ENCODE measurements around the gene IFNLR1.

IFNLR1 gene

DNA sequence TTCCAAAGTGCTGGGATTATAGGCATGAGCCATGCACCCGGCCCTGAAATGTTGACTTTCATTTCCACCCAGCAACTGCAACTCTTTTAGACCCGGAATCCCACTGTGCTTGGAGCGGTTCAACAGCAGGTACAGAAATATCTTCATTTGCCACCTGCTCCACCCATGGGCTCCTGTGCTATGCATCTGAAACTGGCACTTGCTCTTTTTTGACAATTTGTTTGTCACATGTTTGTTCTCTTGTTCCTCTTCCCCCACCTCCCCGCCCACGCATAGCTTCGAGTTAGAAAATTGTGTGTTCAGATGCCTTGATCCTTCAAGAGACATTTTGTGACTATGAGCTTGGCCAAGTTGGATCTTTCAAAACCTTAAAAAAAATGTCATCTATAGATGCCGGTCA lies 2.4 kb upstream of the IFNLR1 start:
- H3K27me3 ChIP-seq (ENCODE audit: low read depth, low read length), result peaks cover 9% of the 10 kb centered on the region
- no peak overlapping the region for H3K27ac ChIP-seq (ENCODE audit: low read length)

DNA sequence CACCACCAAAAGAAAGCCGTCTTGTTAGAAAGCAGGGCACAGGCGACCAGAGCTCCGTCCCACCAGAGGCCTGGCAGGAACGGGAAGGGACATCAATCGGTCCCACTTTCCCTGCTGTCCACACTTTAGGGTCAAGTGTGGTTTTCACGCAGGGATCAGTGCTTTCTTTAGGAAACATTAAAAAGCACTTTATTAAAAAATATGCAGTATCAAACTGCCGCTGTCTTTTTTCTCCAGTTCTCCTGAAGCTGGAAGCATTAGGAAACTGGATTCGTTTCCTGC lies 437 bp downstream of the IFNLR1 start:
- Histone ChIP-seq H3K9me3 (ENCODE audit: control insufficient read depth in 1 of 2, low read length in 2 of 2) (no peaks in the 10 kb centered on the region), H3K36me3 (ENCODE audit: control insufficient read depth in 1 of 2, insufficient read depth in 2 of 2, low read length in 2 of 2) (no peaks in the 10 kb centered on the region), H3K27ac (ENCODE audit: low read length) (no peak overlapping the region), H3K27me3 (ENCODE audit: low read depth, low read length) (peaks cover 9% of the 10 kb centered on the region), H3K4me1 (ENCODE audit: control insufficient read depth in 1 of 2, insufficient read depth in 2 of 2, low read length in 2 of 2) (peaks cover 0 to 5% of the 10 kb centered on the region in 2 donors), H3K4me3 (ENCODE audit: low read depth in 1 of 2, low read length in 2 of 2) (peak overlapping the region; percentile 55 to 65)

More for the DNA sequence above, 2.4 kb upstream of the IFNLR1 start:
- H3K36me3 ChIP-seq (ENCODE audit: control insufficient read depth in 1 of 2, insufficient read depth in 2 of 2, low read length in 2 of 2), result no peaks in the 10 kb centered on the region
- no peaks in the 10 kb centered on the region for H3K9me3 ChIP-seq (ENCODE audit: control insufficient read depth in 1 of 2, low read length in 2 of 2)
- peaks cover 0 to 5% of the 10 kb centered on the region in 2 donors for H3K4me1 ChIP-seq (ENCODE audit: control insufficient read depth in 1 of 2, insufficient read depth in 2 of 2, low read length in 2 of 2)
- H3K4me3 ChIP-seq (ENCODE audit: low read depth in 1 of 2, low read length in 2 of 2), result no peak overlapping the region

DNA sequence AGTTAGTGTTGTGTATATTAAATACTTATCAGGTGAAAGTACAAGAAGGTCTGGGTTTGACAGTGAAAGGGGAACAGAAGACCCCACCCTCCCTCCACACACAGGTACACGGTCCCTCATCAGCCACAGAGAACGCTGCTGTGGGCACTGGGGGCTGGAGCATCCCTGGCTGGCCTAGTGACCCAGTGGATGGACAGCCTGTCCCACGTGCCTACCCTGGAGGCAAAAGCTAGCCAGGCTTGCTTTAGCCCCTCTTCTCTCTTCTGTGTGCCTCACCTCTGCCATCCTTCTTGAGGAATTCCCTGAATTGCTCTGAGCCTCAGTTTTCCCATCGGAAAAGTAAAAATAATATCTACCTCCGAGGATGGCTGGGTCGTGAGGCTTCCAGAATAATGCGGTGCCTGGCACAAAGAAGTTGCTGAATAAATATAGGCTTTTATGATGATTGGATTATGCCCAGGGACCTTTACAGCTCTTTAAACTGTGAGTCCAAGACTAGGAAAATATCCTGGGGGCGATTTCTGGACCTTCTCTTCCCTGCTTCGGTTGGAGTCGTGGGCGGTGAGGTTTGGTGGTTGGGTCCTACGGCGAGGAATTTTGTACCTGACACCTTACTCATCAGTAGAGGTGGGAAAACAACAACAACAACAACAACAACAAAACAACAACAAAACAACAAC lies 918 bp downstream of the IFNLR1 start:
- no peak overlapping the region for H3K27ac ChIP-seq (ENCODE audit: low read length)
- H3K27me3 ChIP-seq (ENCODE audit: low read depth, low read length), result peaks cover 9% of the 10 kb centered on the region
- peak overlapping the region in 1 of 2 donors; percentile 55 for H3K4me3 ChIP-seq (ENCODE audit: low read depth in 1 of 2, low read length in 2 of 2)
- H3K36me3 ChIP-seq (ENCODE audit: control insufficient read depth in 1 of 2, insufficient read depth in 2 of 2, low read length in 2 of 2), result no peaks in the 10 kb centered on the region
- no peaks in the 10 kb centered on the region for H3K9me3 ChIP-seq (ENCODE audit: control insufficient read depth in 1 of 2, low read length in 2 of 2)
- peaks cover 0 to 5% of the 10 kb centered on the region in 2 donors for H3K4me1 ChIP-seq (ENCODE audit: control insufficient read depth in 1 of 2, insufficient read depth in 2 of 2, low read length in 2 of 2)

DNA sequence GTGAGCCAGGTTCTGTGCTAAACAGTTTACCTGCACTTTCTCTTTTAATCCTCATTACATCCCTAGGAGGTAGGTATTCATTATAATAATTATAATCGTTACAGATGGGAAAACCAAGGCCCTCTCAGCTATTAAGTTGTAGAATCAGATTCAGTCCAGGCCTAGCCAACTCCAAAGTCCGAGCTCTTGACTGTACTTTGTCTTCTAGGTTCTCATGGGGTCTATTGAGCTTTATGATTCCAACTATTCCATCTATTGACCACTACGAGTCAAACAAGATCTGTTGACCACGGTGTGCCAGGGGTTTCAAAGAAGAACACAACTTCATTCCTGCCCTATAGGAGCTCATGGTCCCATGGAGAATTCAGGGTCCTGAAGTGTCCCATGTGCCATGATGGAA lies 2.0 kb downstream of the IFNLR1 start:
- Histone ChIP-seq H3K9me3 (ENCODE audit: control insufficient read depth in 1 of 2, low read length in 2 of 2) (no peaks in the 10 kb centered on the region), H3K4me3 (ENCODE audit: low read depth in 1 of 2, low read length in 2 of 2) (no peak overlapping the region), H3K4me1 (ENCODE audit: control insufficient read depth in 1 of 2, insufficient read depth in 2 of 2, low read length in 2 of 2) (peaks cover 0 to 5% of the 10 kb centered on the region in 2 donors), H3K27ac (ENCODE audit: low read length) (no peak overlapping the region), H3K36me3 (ENCODE audit: control insufficient read depth in 1 of 2, insufficient read depth in 2 of 2, low read length in 2 of 2) (no peaks in the 10 kb centered on the region), H3K27me3 (ENCODE audit: low read depth, low read length) (peaks cover 9% of the 10 kb centered on the region)

DNA sequence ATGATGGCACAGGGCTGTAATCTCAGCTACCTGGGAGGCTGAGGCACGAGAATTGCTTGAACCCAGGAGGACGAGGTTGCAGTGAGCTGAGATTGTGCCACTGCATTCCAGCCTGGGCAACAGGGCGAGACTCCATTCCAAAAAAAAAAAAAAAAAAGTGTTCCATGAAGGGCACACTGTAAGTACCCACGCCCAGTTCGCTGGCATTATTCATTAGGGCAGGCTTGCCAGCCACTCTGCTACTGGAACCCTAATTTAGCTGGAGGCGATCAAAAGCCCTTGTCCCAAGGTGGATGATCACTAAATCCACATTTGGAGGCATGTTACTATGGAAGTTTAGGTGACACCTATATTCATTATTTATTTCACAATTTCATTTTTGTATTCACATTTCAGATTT lies 5.0 kb downstream of the IFNLR1 start:
- H3K36me3 ChIP-seq (ENCODE audit: control insufficient read depth in 1 of 2, insufficient read depth in 2 of 2, low read length in 2 of 2), result no peaks in the 10 kb centered on the region
- H3K4me1 ChIP-seq (ENCODE audit: control insufficient read depth in 1 of 2, insufficient read depth in 2 of 2, low read length in 2 of 2), result no peaks in the 10 kb centered on the region
- no peak overlapping the region for H3K4me3 ChIP-seq (ENCODE audit: low read depth in 1 of 2, low read length in 2 of 2)
- no peaks in the 10 kb centered on the region for H3K9me3 ChIP-seq (ENCODE audit: control insufficient read depth in 1 of 2, low read length in 2 of 2)
- peaks cover 5% of the 10 kb centered on the region for H3K27me3 ChIP-seq (ENCODE audit: low read depth, low read length)
- no peak overlapping the region for H3K27ac ChIP-seq (ENCODE audit: low read length)

DNA sequence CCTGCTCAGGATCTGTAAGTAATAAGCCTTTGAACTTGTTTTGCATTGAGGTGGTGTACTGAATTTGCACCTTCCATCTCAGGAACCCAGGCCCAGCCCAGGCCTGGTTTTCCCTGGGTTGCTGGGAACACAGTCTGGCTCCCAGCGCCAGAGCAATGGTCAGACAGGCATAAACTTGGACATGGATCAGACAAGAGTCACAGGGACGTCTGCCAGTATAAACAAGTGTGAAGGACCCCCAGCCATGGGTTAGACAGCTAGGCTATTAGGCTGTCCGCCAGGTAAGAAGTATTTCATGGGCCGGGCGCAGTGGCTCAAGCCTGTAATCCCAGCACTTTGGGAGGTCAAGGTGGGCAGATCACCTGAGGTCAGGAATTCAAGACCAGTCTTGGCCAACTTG lies 5.5 kb downstream of the IFNLR1 start:
- Histone ChIP-seq H3K4me1 (ENCODE audit: control insufficient read depth in 1 of 2, insufficient read depth in 2 of 2, low read length in 2 of 2) (no peaks in the 10 kb centered on the region), H3K27me3 (ENCODE audit: low read depth, low read length) (peaks cover 1% of the 10 kb centered on the region), H3K9me3 (ENCODE audit: control insufficient read depth in 1 of 2, low read length in 2 of 2) (no peaks in the 10 kb centered on the region), H3K27ac (ENCODE audit: low read length) (no peak overlapping the region), H3K36me3 (ENCODE audit: control insufficient read depth in 1 of 2, insufficient read depth in 2 of 2, low read length in 2 of 2) (no peaks in the 10 kb centered on the region), H3K4me3 (ENCODE audit: low read depth in 1 of 2, low read length in 2 of 2) (no peak overlapping the region)

DNA sequence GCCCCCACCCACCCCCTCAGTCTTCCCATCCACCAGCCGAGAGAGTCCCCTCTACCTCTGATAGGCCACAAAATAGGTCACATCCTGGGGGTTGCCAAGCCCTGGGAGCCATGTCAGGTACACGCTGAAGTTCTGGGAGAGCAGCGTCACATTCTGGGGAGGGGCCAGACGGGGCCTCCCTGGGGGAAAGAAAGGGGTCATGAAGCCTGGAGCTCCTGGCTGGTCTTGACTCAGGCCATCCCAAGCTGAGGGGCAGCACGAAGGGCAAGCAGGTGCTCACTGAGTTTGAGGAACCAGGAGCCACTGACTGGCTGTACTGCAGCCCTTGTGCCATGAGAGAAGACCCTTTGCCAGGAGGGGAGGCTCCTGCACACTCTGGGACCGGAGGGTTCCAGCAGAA lies 6.4 kb downstream of the IFNLR1 start:
- no peaks in the 10 kb centered on the region for H3K9me3 ChIP-seq (ENCODE audit: control insufficient read depth in 1 of 2, low read length in 2 of 2)
- H3K36me3 ChIP-seq (ENCODE audit: control insufficient read depth in 1 of 2, insufficient read depth in 2 of 2, low read length in 2 of 2), result no peaks in the 10 kb centered on the region
- H3K4me1 ChIP-seq (ENCODE audit: control insufficient read depth in 1 of 2, insufficient read depth in 2 of 2, low read length in 2 of 2), result no peaks in the 10 kb centered on the region
- H3K27ac ChIP-seq (ENCODE audit: low read length), result no peak overlapping the region
- no peaks in the 10 kb centered on the region for H3K27me3 ChIP-seq (ENCODE audit: low read depth, low read length)
- no peak overlapping the region for H3K4me3 ChIP-seq (ENCODE audit: low read depth in 1 of 2, low read length in 2 of 2)

DNA sequence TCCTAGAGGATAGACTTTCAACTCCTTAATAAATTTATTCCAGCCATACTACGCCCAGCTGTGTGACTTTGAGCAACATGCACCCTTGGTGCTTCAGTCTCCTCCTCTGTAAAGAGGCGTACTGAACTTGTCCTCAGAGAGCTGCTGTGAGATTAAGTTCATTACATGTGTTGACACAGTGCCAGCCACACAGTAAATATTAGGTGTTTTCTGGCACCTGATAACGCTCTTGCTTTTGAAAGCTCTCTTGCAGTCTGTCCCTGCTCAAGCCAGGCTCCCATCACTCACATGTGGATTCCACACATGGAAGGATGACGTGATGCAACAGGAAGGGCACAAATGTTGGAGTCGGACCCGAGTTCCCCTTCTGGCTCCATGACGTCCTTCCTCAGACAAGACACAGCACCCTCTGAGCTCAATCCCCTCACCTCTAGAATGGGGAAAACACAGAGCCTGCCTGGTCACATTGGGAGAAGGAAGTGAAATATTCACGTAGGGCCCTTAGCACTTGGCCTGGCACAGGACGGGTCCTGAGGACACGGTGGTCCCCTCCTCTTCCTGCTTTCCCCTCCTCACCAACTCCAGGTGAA lies 7.7 kb downstream of the IFNLR1 start:
- Histone ChIP-seq H3K27ac (ENCODE audit: low read length) (no peak overlapping the region), H3K27me3 (ENCODE audit: low read depth, low read length) (no peaks in the 10 kb centered on the region), H3K9me3 (ENCODE audit: control insufficient read depth in 1 of 2, low read length in 2 of 2) (no peaks in the 10 kb centered on the region), H3K4me1 (ENCODE audit: control insufficient read depth in 1 of 2, insufficient read depth in 2 of 2, low read length in 2 of 2) (no peaks in the 10 kb centered on the region), H3K4me3 (ENCODE audit: low read depth in 1 of 2, low read length in 2 of 2) (no peak overlapping the region), H3K36me3 (ENCODE audit: control insufficient read depth in 1 of 2, insufficient read depth in 2 of 2, low read length in 2 of 2) (no peaks in the 10 kb centered on the region)

DNA sequence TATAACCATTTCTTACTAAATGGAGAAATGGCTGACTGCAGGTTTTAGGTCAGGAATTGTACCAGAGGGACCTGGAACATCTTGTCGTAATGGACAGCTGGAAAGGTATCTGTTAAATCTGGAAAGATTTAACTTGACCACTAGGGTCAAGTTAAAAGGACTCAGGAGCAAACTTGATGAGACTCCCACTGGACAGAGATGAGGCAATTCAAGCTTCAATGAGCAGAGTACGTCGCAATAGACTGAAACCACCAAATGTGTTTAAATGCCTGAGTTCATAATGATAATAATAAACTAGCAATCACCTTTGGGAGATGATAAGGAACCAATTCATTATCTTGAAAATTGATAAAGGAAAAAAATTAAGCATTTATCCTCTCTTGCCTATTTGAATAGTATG lies 8.7 kb downstream of the IFNLR1 start:
- Histone ChIP-seq H3K9me3 (ENCODE audit: control insufficient read depth in 1 of 2, low read length in 2 of 2) (no peaks in the 10 kb centered on the region), H3K4me3 (ENCODE audit: low read depth in 1 of 2, low read length in 2 of 2) (no peak overlapping the region), H3K27me3 (ENCODE audit: low read depth, low read length) (no peaks in the 10 kb centered on the region), H3K27ac (ENCODE audit: low read length) (no peak overlapping the region), H3K4me1 (ENCODE audit: control insufficient read depth in 1 of 2, insufficient read depth in 2 of 2, low read length in 2 of 2) (no peaks in the 10 kb centered on the region), H3K36me3 (ENCODE audit: control insufficient read depth in 1 of 2, insufficient read depth in 2 of 2, low read length in 2 of 2) (no peaks in the 10 kb centered on the region)

DNA sequence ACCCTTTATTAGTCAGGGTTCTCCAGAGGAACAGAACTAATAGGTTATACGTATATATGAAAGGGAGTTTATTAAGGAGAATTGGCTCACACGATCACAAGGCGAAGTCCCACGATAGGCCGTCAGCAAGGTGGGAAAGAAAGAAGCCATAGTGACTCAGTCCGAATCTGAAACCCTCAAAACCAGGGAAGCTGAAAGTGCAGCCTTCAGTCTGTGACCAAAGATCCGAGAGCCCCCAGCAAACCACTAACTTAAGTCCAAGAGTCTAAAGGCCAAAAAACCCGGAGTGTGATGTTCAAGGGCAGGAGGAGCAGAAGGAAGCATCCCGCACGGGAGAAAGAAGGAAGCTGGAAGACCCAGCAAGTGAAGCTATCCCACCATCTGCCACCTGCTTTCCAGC lies 9.9 kb downstream of the IFNLR1 start:
- Histone ChIP-seq H3K4me3 (ENCODE audit: low read depth in 1 of 2, low read length in 2 of 2) (no peak overlapping the region), H3K27me3 (ENCODE audit: low read depth, low read length) (no peaks in the 10 kb centered on the region), H3K27ac (ENCODE audit: low read length) (no peak overlapping the region), H3K9me3 (ENCODE audit: control insufficient read depth in 1 of 2, low read length in 2 of 2) (no peaks in the 10 kb centered on the region), H3K36me3 (ENCODE audit: control insufficient read depth in 1 of 2, insufficient read depth in 2 of 2, low read length in 2 of 2) (no peaks in the 10 kb centered on the region), H3K4me1 (ENCODE audit: control insufficient read depth in 1 of 2, insufficient read depth in 2 of 2, low read length in 2 of 2) (no peaks in the 10 kb centered on the region)

DNA sequence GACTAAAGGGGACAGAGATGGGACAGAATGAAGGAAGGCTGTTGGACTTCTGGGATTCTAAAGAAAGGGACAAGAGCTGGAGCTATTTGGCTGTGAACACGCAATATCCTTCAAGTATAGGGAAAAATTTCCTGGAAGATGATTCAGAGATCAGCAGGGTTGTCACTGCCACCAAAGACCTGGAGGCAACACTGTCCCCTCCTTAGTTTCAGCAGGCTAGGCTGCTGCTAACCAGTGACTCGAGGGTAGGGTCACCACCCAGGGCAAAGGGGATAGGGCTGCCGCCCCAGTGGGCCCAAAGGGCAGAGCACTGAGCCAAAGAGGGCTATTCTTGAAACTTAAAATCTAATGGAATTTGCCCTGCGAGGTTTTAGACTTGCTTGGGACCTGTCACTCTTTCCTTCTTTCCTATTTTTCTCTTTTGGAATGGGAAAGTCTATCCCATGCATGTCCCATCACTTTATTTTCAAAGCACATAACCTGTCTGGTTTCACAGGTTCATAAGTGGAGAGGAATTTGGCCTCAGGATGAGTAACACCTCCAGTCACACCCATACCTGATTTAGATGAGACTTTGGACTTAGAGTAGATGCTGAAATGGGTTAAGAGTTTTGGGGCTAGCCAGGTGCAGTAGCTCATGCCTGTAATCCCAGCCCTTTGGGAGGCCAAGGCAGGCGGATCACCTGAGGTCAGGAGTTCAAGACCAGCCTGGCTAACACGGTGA lies 11.9 kb downstream of the IFNLR1 start:
- Histone ChIP-seq H3K9me3 (ENCODE audit: control insufficient read depth in 1 of 2, low read length in 2 of 2) (no peaks in the 10 kb centered on the region), H3K27ac (ENCODE audit: low read length) (no peak overlapping the region), H3K4me3 (ENCODE audit: low read depth in 1 of 2, low read length in 2 of 2) (no peak overlapping the region), H3K4me1 (ENCODE audit: control insufficient read depth in 1 of 2, insufficient read depth in 2 of 2, low read length in 2 of 2) (no peaks in the 10 kb centered on the region), H3K27me3 (ENCODE audit: low read depth, low read length) (no peaks in the 10 kb centered on the region), H3K36me3 (ENCODE audit: control insufficient read depth in 1 of 2, insufficient read depth in 2 of 2, low read length in 2 of 2) (no peaks in the 10 kb centered on the region)

Measured in muscle layer of duodenum (tissue), 2 donors.